ENCODE measurements around the gene DLL1. TPM values are rescaled to one million over a fixed set of nuclear protein-coding genes. Genes with fewer than 3 reads are reported as not detected.

The DLL1 gene
- total RNA-seq, 4 donors from 2014 or later, result 16.3 to 89.1 (median 32.3) TPM

- H3K36me3 ChIP-seq, result peaks cover 0 to 19% (median 0%) of the 10 kb centered on the region in 3 donors
- peak in 2 of 3 donors; percentile 42 to 43 for DNase-seq
- peaks cover 0 to 17% of the 10 kb centered on the region in 2 donors for H3K27me3 ChIP-seq
- TF ChIP-seq POLR2A (IDR thresholded peaks at IDR 0.05) (no peak), CTCF (IDR thresholded peaks at IDR 0.05) (no peak)
- no peaks in the 10 kb centered on the region for H3K9me3 ChIP-seq
- peak overlapping the region; percentile 25 to 90 (median 36) for H3K27ac ChIP-seq
- peaks cover 0 to 44% (median 18%) of the 10 kb centered on the region in 4 donors for H3K4me1 ChIP-seq
- peak overlapping the region in 3 of 4 donors; percentile 4 to 78 (median 68) for H3K4me3 ChIP-seq
Observed at GRCh38 chr6:170287371-170287876, 3.5 kb downstream of the DLL1 start.

DNA sequence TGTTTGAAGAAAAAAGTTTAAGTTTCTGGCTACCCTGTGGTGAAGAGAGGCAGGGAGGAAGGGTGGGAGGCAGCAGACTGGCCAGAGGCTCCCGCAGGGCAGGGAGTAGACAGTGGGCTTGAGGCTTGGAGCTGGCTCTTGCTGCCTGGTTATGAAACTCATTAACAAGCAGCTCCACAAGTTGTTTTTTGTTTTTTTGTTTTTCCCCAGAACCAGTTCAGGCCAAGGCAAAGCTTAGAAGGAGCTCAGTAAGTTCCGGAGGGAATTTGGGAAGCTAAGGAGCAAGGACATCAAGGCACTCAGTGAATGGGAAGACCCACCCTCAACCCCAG is 4.0 kb downstream of the DLL1 start:
- Histone ChIP-seq H3K27me3 (peaks cover 0 to 13% of the 10 kb centered on the region in 2 donors), H3K4me1 (peaks cover 0 to 38% (median 18%) of the 10 kb centered on the region in 4 donors), H3K9me3 (no peaks in the 10 kb centered on the region), H3K4me3 (peak overlapping the region in 2 of 4 donors; percentile 68 to 78), H3K36me3 (peaks cover 0 to 19% (median 0%) of the 10 kb centered on the region in 3 donors), H3K27ac (peak overlapping the region in 3 of 4 donors; percentile 25 to 90 (median 46))
- no peak for TF ChIP-seq POLR2A (IDR thresholded peaks at IDR 0.05)
- no peak for TF ChIP-seq CTCF (IDR thresholded peaks at IDR 0.05)
- no peak for DNase-seq

DNA sequence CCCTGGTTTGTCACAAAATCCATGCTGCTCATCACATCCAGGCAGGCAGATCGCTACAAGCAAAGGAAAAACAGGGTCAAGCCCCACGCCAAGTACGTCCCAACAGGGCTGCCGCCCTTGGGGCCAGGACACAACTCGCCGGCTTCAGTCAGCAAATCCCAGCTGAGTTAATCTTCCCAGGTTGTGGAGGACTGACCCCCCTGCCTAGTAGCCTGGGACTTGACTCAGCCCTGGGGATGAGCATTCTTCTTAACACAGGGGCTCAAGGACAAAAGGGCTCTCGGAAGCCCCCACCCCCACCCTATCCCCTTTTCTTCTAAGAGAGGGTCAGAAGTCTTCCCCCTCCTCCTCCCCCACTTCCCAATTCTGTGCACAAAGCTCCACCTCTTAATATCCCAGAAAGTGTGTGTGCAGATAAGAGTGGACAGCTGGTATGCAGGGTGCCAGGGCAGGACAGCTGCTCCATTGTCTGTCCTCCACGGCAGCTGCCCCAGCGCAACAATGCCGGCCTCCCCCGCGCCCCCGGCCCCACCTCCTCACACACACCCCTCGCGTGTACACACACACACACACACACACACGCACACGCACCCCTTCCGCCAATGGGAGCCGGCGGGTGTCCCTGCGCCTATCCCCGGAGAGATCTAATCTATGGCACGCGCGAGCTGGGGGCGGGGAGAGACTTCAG is 4.5 kb downstream of the DLL1 start:
- DNase-seq, result peak in 2 of 3 donors; percentile 61 to 74
- Histone ChIP-seq H3K4me1 (peaks cover 0 to 33% (median 15%) of the 10 kb centered on the region in 4 donors), H3K36me3 (peaks cover 0 to 19% (median 0%) of the 10 kb centered on the region in 3 donors), H3K4me3 (peak overlapping the region in 1 of 4 donors; percentile 68), H3K27ac (peak overlapping the region in 3 of 4 donors; percentile 25 to 90 (median 46)), H3K9me3 (no peaks in the 10 kb centered on the region), H3K27me3 (peaks cover 0 to 8% of the 10 kb centered on the region in 2 donors)
- no peak for TF ChIP-seq POLR2A (IDR thresholded peaks at IDR 0.05)
- TF ChIP-seq CTCF (IDR thresholded peaks at IDR 0.05), result no peak

DNA sequence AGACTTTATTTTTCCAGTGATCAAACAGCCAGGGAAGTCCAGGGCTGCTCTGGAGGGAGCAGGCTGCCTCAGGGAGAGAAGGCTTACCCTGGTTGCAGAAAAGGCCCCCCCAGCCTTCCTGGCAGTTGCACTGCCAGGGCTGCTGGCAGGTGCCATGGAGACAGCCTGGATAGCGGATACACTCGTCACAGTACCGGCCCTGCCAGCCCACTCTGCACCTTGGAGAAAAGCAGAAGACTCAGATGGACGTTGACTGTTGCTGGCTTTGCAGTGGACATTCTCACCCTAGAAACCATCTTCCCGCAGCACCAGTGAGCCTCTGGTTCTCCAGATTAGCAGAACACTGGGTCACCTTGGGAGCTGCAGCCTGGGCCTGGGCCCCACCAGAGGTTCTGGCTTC is 5.4 kb downstream of the DLL1 start:
- peak in 2 of 3 donors; percentile 26 to 40 for DNase-seq
- peaks cover 0 to 19% (median 0%) of the 10 kb centered on the region in 3 donors for H3K36me3 ChIP-seq
- peak overlapping the region in 1 of 4 donors; percentile 5 for H3K27ac ChIP-seq
- H3K27me3 ChIP-seq, result peaks cover 0 to 7% of the 10 kb centered on the region in 2 donors
- H3K4me1 ChIP-seq, result peaks cover 0 to 26% (median 11%) of the 10 kb centered on the region in 4 donors
- no peaks in the 10 kb centered on the region for H3K9me3 ChIP-seq
- TF ChIP-seq CTCF (IDR thresholded peaks at IDR 0.05) (no peak), POLR2A (IDR thresholded peaks at IDR 0.05) (no peak)
- no peak overlapping the region for H3K4me3 ChIP-seq

DNA sequence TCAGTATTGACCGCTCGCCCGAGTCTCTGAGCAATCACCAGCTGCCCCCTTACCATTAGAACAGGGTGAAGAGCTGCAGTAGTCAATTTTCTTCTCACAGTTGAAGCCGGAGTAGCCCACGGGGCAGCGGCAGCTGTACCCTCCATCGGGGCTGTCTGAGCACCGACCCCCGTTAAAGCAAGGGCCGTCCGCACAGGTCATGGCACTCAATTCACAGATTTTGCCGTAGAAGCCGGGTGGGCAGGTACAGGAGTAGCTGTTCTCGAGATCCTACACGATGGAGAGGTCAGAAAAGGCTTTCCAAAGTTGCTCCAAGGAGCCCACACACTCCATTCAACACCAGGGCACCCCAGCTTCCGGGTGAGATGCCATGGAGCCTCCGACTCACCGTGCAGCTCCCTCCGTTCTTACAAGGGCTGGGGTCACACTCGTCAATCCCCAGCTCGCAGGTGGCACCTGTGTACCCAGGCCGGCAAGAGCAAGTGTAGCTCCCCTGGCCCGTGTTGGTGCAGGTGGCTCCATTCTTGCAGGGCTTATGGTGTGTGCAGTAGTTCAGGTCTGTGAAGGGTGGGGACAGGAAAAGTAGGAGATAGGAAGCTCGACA is 5.9 kb downstream of the DLL1 start:
- H3K9me3 ChIP-seq, result no peaks in the 10 kb centered on the region
- no peak overlapping the region for H3K4me3 ChIP-seq
- peak in 2 of 3 donors; percentile 31 to 46 for DNase-seq
- peaks cover 0 to 19% (median 0%) of the 10 kb centered on the region in 3 donors for H3K36me3 ChIP-seq
- no peak overlapping the region for H3K27ac ChIP-seq
- H3K4me1 ChIP-seq, result peaks cover 0 to 21% (median 10%) of the 10 kb centered on the region in 4 donors
- H3K27me3 ChIP-seq, result peaks cover 0 to 7% of the 10 kb centered on the region in 2 donors
- TF ChIP-seq CTCF (IDR thresholded peaks at IDR 0.05) (no peak), POLR2A (IDR thresholded peaks at IDR 0.05) (no peak)
